GM23338 (cell line): ENCODE results near the gene CRADD.

Experiments used
- CTCF ChIP-seq, 2 experiments: fragments of 200-600 bp in 1 of 2; sonication (generic) in 1 of 2; conservative IDR thresholded peaks; 2 replicates each; pipeline versions ENCODE4 v1.5.1 to v1.6.1; 2016 to 2017; ENCODE audit warnings: antibody characterized with exemption in 2 of 2, low read depth in 2 of 2, mild to moderate bottlenecking in 2 of 2, moderate library complexity in 1 of 2
- EZH2 ChIP-seq: fragments of 200-600 bp; sonication (generic); IDR thresholded peaks from one replicate; pipeline ENCODE4 v1.8.0; 2017; ENCODE audit warnings: antibody characterized with exemption, mild to moderate bottlenecking, low read depth; ENCODE audit not compliant: unreplicated experiment
- POLR2AphosphoS5 ChIP-seq: IDR thresholded peaks from 2 replicates; pipeline ENCODE4 v1.6.1; 2016; ENCODE audit warnings: antibody characterized with exemption, low read depth

DNA sequence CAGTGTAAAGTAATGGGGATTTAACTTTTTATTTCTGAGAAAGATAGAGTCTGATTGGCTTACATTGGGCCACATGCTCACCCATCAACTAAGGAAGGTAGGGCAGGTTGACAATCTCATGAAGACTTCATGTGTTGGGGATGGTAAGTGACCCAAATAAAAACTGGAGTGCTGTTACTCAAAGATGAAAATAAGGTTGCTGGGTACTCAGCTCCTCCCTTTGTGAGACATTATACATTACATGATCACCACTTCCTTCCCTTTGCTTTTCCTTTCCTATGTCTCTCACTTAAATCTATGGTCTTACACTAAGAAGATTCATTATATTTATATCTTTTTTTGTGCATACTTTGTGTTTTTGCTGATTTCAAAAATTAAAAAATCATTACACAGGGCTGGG lies 247.2 kb downstream of the CRADD start:
- TF ChIP-seq CTCF (conservative IDR thresholded peaks at IDR 0.05; ENCODE audit: low read depth in 2 of 2) (no peak), POLR2AphosphoS5 (no peak), EZH2 (no peak)
